Measurements from ENCODE around the gene RHOH. TPM values are rescaled to one million over a fixed set of nuclear protein-coding genes. Genes with fewer than 3 reads are reported as not detected.

Gene RHOH
- total and polyA plus RNA-seq, 10 of the 15 experiments (the other 5 are each of a cell fraction or from before 2014, with no cell fraction given) = 46.5 to 120 (median 57.9) TPM

DNA sequence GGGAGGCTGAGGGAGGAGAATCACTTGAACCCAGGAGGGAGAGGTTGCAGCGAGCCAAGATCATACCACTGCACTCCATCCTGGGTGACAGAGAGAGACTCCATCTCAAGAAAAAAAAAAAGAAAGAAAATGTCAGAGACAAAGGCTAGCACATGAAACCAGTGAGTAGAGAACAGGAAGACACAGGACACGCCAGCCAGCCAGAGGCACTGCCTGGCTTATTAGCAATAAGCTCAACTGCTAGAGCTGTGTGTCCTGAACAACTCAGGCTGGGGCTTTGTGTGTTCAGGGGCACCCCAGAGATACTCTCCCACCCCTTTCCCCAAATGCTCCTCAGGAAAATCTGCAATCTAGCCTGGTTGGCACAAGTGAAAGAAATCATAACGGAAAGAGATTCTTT, 60.0 kb downstream of the RHOH start:
- intact Hi-C loops (cut with micrococcal nuclease; ENCODE audit: unreplicated experiment) = no loop called here
- H3K9me3 ChIP-seq (replicated peaks; ENCODE audit: control insufficient read depth, insufficient read depth, low read length) = no peaks in the 10 kb centered on the region
- RAD21 ChIA-PET (ENCODE audit: unreplicated experiment) = no interaction called here
- ATAC-seq = peak; percentile 44; the same call in 2 of the 3 replicates
- in situ Hi-C loops (cut with MboI) = no loop called here
- BruUV-seq (replicated peaks) = no TSS peak
- SMC1A ChIA-PET (ENCODE audit: uncharacterized antibody, unreplicated experiment) = interaction anchor here (1.0 to 1.4 kb wide), 3 partner anchors 8 to 50 kb away, joined by 3 to 5 read pairs (median 3); no protein-coding TSS in a partner anchor
- H3K27ac ChIP-seq (ENCODE audit: control insufficient read depth, insufficient read depth) = no peak overlapping the region
- WGBS (ENCODE audit: insufficient coverage, insufficient replicate concordance, low lambda C conversion rate, missing lambda C conversion rate) = 45% methylated on average over 3 of the region's 3 CpGs
- no peak for DNase-seq (ENCODE audit: low read depth, low spot score)
- H3K36me3 ChIP-seq (ENCODE audit: control insufficient read depth in 2 of 2, insufficient read depth in 2 of 2, low read length in 1 of 2) = no peaks in the 10 kb centered on the region
- POLR2A ChIA-PET = no interaction called here
- H3K79me2 ChIP-seq (ENCODE audit: control insufficient read depth, insufficient read depth, low read length) = no peaks in the 10 kb centered on the region
- no peaks in the 10 kb centered on the region for H4K20me1 ChIP-seq (ENCODE audit: control insufficient read depth, insufficient read depth)
- H3K4me1 ChIP-seq (ENCODE audit: control insufficient read depth, insufficient read depth, low read length) = no peaks in the 10 kb centered on the region
- no peak for FAIRE-seq
- no peak overlapping the region for H3K9ac ChIP-seq (ENCODE audit: control insufficient read depth, insufficient read depth, low read length)
- H3K27me3 ChIP-seq (replicated peaks in 1 of 2; ENCODE audit: control insufficient read depth in 2 of 2, insufficient read depth in 2 of 2, low read length in 1 of 2) = no peaks in the 10 kb centered on the region
- TF ChIP-seq MTA2 (IDR thresholded peaks at IDR 0.05; ENCODE audit: low read depth) (no peak), YBX1 (IDR thresholded peaks at IDR 0.05) (no peak), NFYB (IDR thresholded peaks at IDR 0.05; ENCODE audit: insufficient read depth, low read depth, low read length) (no peak), IKZF2 (IDR thresholded peaks at IDR 0.05) (no peak), MTA3 (IDR thresholded peaks at IDR 0.05; ENCODE audit: borderline replicate concordance, low read length) (no peak), ETV6 (conservative IDR thresholded peaks at IDR 0.05 in 1 of 2, IDR thresholded peaks at IDR 0.05 in 1 of 2; ENCODE audit: borderline replicate concordance in 1 of 2, low read depth in 1 of 2) (no peak)
- CTCF ChIA-PET = interaction anchor here (0.7 to 1.9 kb wide), 2 partner anchors 27 to 83 kb away, joined by 3 to 5 read pairs; no protein-coding TSS in a partner anchor
- no peak overlapping the region for H3K4me3 ChIP-seq
- no peak overlapping the region for H2AFZ ChIP-seq (ENCODE audit: control insufficient read depth, low read depth, low read length)
- H3K4me2 ChIP-seq (ENCODE audit: control insufficient read depth, insufficient read depth) = no peak overlapping the region

DNA sequence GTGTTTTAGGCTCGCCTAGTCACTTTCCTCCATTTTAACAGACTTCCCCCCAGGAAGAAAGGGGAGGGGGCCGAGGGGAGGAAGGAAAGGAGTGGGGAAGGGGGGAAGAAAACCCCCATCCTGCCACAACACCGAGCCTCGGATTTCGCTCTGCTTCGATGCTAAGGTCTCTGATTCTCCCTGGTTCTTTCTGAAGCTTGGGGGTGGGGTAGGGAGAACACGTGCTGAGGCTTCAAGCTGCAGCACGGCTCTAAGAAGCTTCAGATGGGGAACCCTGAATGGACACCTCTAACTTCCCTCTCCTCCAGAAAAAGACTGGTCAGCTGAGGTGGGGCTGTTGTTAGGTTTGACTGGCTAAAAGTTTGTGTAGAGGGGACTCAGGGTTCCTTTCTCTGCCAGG, 61.8 kb downstream of the RHOH start:
- no TSS peak for BruUV-seq (replicated peaks)

More for the DNA sequence above, 61.8 kb downstream of the RHOH start:
- ChIA-PET CTCF (interaction anchor here (0.6 to 1.4 kb wide), 4 partner anchors 10 to 787 kb away, joined by 3 to 4 read pairs (median 4); no protein-coding TSS in a partner anchor), RAD21 (ENCODE audit: unreplicated experiment) (interaction anchor here (0.8 kb wide), 1 partner anchor 48 kb away, joined by 3 read pairs; no protein-coding TSS in a partner anchor), SMC1A (ENCODE audit: uncharacterized antibody, unreplicated experiment) (interaction anchor here (0.7 to 0.9 kb wide), 2 partner anchors 280 to 657 kb away, joined by 3 read pairs; no protein-coding TSS in a partner anchor), POLR2A (no interaction called here)
- ATAC-seq (no peak), DNase-seq (ENCODE audit: low read depth, low spot score) (no peak), FAIRE-seq (no peak)
- no peaks in the 10 kb centered on the region for H3K9me3 ChIP-seq (replicated peaks; ENCODE audit: control insufficient read depth, insufficient read depth, low read length)
- H4K20me1 ChIP-seq (ENCODE audit: control insufficient read depth, insufficient read depth) = no peaks in the 10 kb centered on the region
- H3K4me3 ChIP-seq = no peak overlapping the region
- in situ Hi-C loops (cut with MboI) (no loop called here), intact Hi-C loops (cut with micrococcal nuclease; ENCODE audit: unreplicated experiment) (no loop called here)
- H3K36me3 ChIP-seq (ENCODE audit: control insufficient read depth in 2 of 2, insufficient read depth in 2 of 2, low read length in 1 of 2) = no peaks in the 10 kb centered on the region
- TF ChIP-seq, protein P1, sequence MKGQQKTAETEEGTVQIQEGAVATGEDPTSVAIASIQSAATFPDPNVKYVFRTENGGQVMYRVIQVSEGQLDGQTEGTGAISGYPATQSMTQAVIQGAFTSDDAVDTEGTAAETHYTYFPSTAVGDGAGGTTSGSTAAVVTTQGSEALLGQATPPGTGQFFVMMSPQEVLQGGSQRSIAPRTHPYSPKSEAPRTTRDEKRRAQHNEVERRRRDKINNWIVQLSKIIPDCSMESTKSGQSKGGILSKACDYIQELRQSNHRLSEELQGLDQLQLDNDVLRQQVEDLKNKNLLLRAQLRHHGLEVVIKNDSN (IDR thresholded peaks at IDR 0.05; ENCODE audit: borderline replicate concordance, extremely low read length, insufficient read depth, low read depth, low read length) = no peak
- no peak for TF ChIP-seq CREM (IDR thresholded peaks at IDR 0.05; ENCODE audit: low read depth)
- no peak overlapping the region for H3K9ac ChIP-seq (ENCODE audit: control insufficient read depth, insufficient read depth, low read length)
- no peak overlapping the region for H3K27ac ChIP-seq (ENCODE audit: control insufficient read depth, insufficient read depth)
- H3K27me3 ChIP-seq (replicated peaks in 1 of 2; ENCODE audit: control insufficient read depth in 2 of 2, insufficient read depth in 2 of 2, low read length in 1 of 2) = no peaks in the 10 kb centered on the region
- no peak overlapping the region for H3K4me2 ChIP-seq (ENCODE audit: control insufficient read depth, insufficient read depth)
- H2AFZ ChIP-seq (ENCODE audit: control insufficient read depth, low read depth, low read length) = no peak overlapping the region
- H3K79me2 ChIP-seq (ENCODE audit: control insufficient read depth, insufficient read depth, low read length) = no peaks in the 10 kb centered on the region
- H3K4me1 ChIP-seq (ENCODE audit: control insufficient read depth, insufficient read depth, low read length) = no peaks in the 10 kb centered on the region
- 93% methylated on average over 7 of the region's 8 CpGs for WGBS (ENCODE audit: insufficient coverage, insufficient replicate concordance, low lambda C conversion rate, missing lambda C conversion rate)

All from GM12878 (cell line).